Measurements from ENCODE around the gene TP53BP2.

GRCh38 chr1:223755432-223755792, 90.3 kb downstream of the TP53BP2 start:
- TF ChIP-seq CTCF (IDR thresholded peaks at IDR 0.05) (no peak), POLR2A (IDR thresholded peaks at IDR 0.05) (no peak)
